ENCODE data around the gene IGF2. TPM values are rescaled to one million over a fixed set of nuclear protein-coding genes. Genes with fewer than 3 reads are reported as not detected.

IGF2 gene
- total RNA-seq, 4 donors from 2014 or later: 1.9 to 15.5 (median 9.5) TPM

GRCh38 chr11:2143799-2144543, 4.8 kb upstream of the IGF2 start:
- H3K27ac ChIP-seq: no peak overlapping the region
- H3K4me3 ChIP-seq: no peak overlapping the region
- no peak for DNase-seq
- H3K36me3 ChIP-seq: no peaks in the 10 kb centered on the region
- H3K4me1 ChIP-seq: peaks cover 0 to 20% (median 7%) of the 10 kb centered on the region in 4 donors
- TF ChIP-seq CTCF (IDR thresholded peaks at IDR 0.05): no peak
- no peak for TF ChIP-seq POLR2A (IDR thresholded peaks at IDR 0.05)
- no peaks in the 10 kb centered on the region for H3K9me3 ChIP-seq
- H3K27me3 ChIP-seq: peaks cover 0 to 51% of the 10 kb centered on the region in 2 donors

GRCh38 chr11:2143477-2143798, 4.2 kb upstream of the IGF2 start:
- TF ChIP-seq POLR2A (IDR thresholded peaks at IDR 0.05): no peak
- no peak for TF ChIP-seq CTCF (IDR thresholded peaks at IDR 0.05)
- Histone ChIP-seq H3K36me3 (no peaks in the 10 kb centered on the region), H3K4me1 (peaks cover 0 to 25% (median 11%) of the 10 kb centered on the region in 4 donors), H3K27ac (no peak overlapping the region), H3K4me3 (no peak overlapping the region), H3K9me3 (no peaks in the 10 kb centered on the region), H3K27me3 (peaks cover 0 to 56% of the 10 kb centered on the region in 2 donors)
- DNase-seq: no peak

- DNase-seq: no peak
- Histone ChIP-seq H3K27ac (no peak overlapping the region), H3K4me3 (no peak overlapping the region), H3K36me3 (no peaks in the 10 kb centered on the region), H3K27me3 (peaks cover 0 to 56% of the 10 kb centered on the region in 2 donors), H3K9me3 (no peaks in the 10 kb centered on the region), H3K4me1 (peaks cover 0 to 30% (median 12%) of the 10 kb centered on the region in 4 donors)
- TF ChIP-seq POLR2A (IDR thresholded peaks at IDR 0.05) (no peak), CTCF (IDR thresholded peaks at IDR 0.05) (no peak)
Observed at GRCh38 chr11:2142762-2143202, 3.6 kb upstream of the IGF2 start.

- no peak for TF ChIP-seq POLR2A (IDR thresholded peaks at IDR 0.05)
- TF ChIP-seq CTCF (IDR thresholded peaks at IDR 0.05): no peak
- Histone ChIP-seq H3K36me3 (no peaks in the 10 kb centered on the region), H3K4me3 (no peak overlapping the region), H3K27ac (no peak overlapping the region), H3K4me1 (peaks cover 0 to 35% (median 12%) of the 10 kb centered on the region in 4 donors), H3K27me3 (peaks cover 0 to 61% of the 10 kb centered on the region in 2 donors), H3K9me3 (no peaks in the 10 kb centered on the region)
- DNase-seq: no peak
Observed at GRCh38 chr11:2142300-2142759, 3.1 kb upstream of the IGF2 start.

- DNase-seq: no peak
- no peak for TF ChIP-seq POLR2A (IDR thresholded peaks at IDR 0.05)
- TF ChIP-seq CTCF (IDR thresholded peaks at IDR 0.05): no peak
- Histone ChIP-seq H3K9me3 (no peaks in the 10 kb centered on the region), H3K27ac (no peak overlapping the region), H3K4me1 (peaks cover 0 to 35% (median 12%) of the 10 kb centered on the region in 4 donors), H3K36me3 (no peaks in the 10 kb centered on the region), H3K27me3 (peaks cover 0 to 63% of the 10 kb centered on the region in 2 donors), H3K4me3 (no peak overlapping the region)
Observed at GRCh38 chr11:2140411-2141400, 1.5 kb upstream of the IGF2 start.

All from Peyer's patch (tissue), 4 donors.